H9 (cell line): ENCODE measurements around the gene FAAH. TPM values are rescaled to one million over a fixed set of nuclear protein-coding genes. Genes with fewer than 3 reads are reported as not detected.

Source experiments
- DNase-seq: peaks from one replicate; pipeline ENCODE4 v3.0.0-alpha.2; 2017
- H2AFZ ChIP-seq: one replicate; pipeline ENCODE4 v1.6.1; 2013; ENCODE audit warnings: mild to moderate bottlenecking, low read length, control low read depth, moderate library complexity
- H2AK5ac ChIP-seq: 2 replicates; pipeline ENCODE4 v1.6.1; 2013; ENCODE audit warnings: low read length, control low read depth, mixed read lengths; ENCODE audit not compliant: insufficient read length
- H2BK120ac ChIP-seq: one replicate; pipeline ENCODE4 v1.6.1; 2013; ENCODE audit warnings: low read depth, mild to moderate bottlenecking, low read length, control low read depth, inconsistent platforms; ENCODE audit not compliant: poor library complexity, severe bottlenecking
- H2BK12ac ChIP-seq: 2 replicates; pipeline ENCODE4 v1.6.1; 2013; ENCODE audit warnings: low read length, control low read depth, mixed read lengths, low read depth; ENCODE audit not compliant: insufficient read length
- H2BK15ac ChIP-seq: 2 replicates; pipeline ENCODE4 v1.6.1; 2013; ENCODE audit warnings: low read depth, low read length, control low read depth
- H2BK20ac ChIP-seq: one replicate; pipeline ENCODE4 v1.6.1; 2013; ENCODE audit warnings: low read depth, mild to moderate bottlenecking, low read length, control low read depth, inconsistent platforms; ENCODE audit not compliant: poor library complexity, severe bottlenecking
- H2BK5ac ChIP-seq: 2 replicates; pipeline ENCODE4 v1.6.1; 2013; ENCODE audit warnings: low read length, control low read depth, mixed read lengths; ENCODE audit not compliant: insufficient read length
- H3K14ac ChIP-seq: 2 replicates; pipeline ENCODE4 v1.6.1; 2013; ENCODE audit warnings: low read length, control low read depth; ENCODE audit not compliant: insufficient read depth
- H3K18ac ChIP-seq: 2 replicates; pipeline ENCODE4 v1.6.1; 2013; ENCODE audit warnings: low read depth, mild to moderate bottlenecking, mixed read lengths, low read length, control low read depth; ENCODE audit not compliant: insufficient read length
- H3K23ac ChIP-seq: 2 replicates; pipeline ENCODE4 v1.6.1; 2013; ENCODE audit warnings: low read length, control low read depth, mixed read lengths, low read depth; ENCODE audit not compliant: insufficient read length
- H3K23me2 ChIP-seq: 2 replicates; pipeline ENCODE4 v1.6.1; 2013; ENCODE audit warnings: low read depth, mild to moderate bottlenecking, mixed read lengths, low read length, control low read depth; ENCODE audit not compliant: insufficient read length, poor library complexity, severe bottlenecking
- H3K27ac ChIP-seq: 2 replicates; pipeline ENCODE4 v1.5.1; 2013; ENCODE audit warnings: low read length, control low read depth, mixed read lengths, low read depth; ENCODE audit not compliant: insufficient read length
- H3K27me3 ChIP-seq: 2 replicates; pipeline ENCODE4 v1.6.1; 2013; ENCODE audit warnings: low read length, control low read depth, inconsistent platforms; ENCODE audit not compliant: insufficient read depth
- H3K4ac ChIP-seq: 2 replicates; pipeline ENCODE4 v1.6.1; 2013; ENCODE audit warnings: low read depth, mild to moderate bottlenecking, control low read depth, inconsistent platforms, low read length, moderate library complexity
- H3K4me1 ChIP-seq: 2 replicates; pipeline ENCODE4 v1.6.1; 2013; ENCODE audit warnings: low read length, control low read depth, inconsistent platforms; ENCODE audit not compliant: insufficient read depth
- H3K4me2 ChIP-seq: 2 replicates; pipeline ENCODE4 v1.6.1; 2013; ENCODE audit warnings: low read length, control low read depth, mixed read lengths; ENCODE audit not compliant: insufficient read length, insufficient read depth
- H3K56ac ChIP-seq: 2 replicates; pipeline ENCODE4 v1.6.1; 2013; ENCODE audit warnings: low read depth, mild to moderate bottlenecking, mixed read lengths, low read length, control low read depth; ENCODE audit not compliant: insufficient read length
- H3K79me1 ChIP-seq: 2 replicates; pipeline ENCODE4 v1.6.1; 2013; ENCODE audit warnings: low read depth, mild to moderate bottlenecking, moderate library complexity, low read length, control low read depth, inconsistent platforms; ENCODE audit not compliant: insufficient read depth, poor library complexity, severe bottlenecking
- H3K79me2 ChIP-seq: 2 replicates; pipeline ENCODE4 v1.6.1; 2013; ENCODE audit warnings: low read length, control low read depth, inconsistent platforms; ENCODE audit not compliant: insufficient read depth
- H3K9ac ChIP-seq: 2 replicates; pipeline ENCODE4 v1.6.1; 2013; ENCODE audit warnings: low read length, control low read depth, mixed read lengths; ENCODE audit not compliant: insufficient read length; ENCODE audit errors: extremely low read depth
- H3K9me3 ChIP-seq: one replicate; pipeline ENCODE4 v1.6.1; 2013; ENCODE audit warnings: low read depth, low read length, inconsistent platforms; ENCODE audit not compliant: control insufficient read depth
- H3T11ph ChIP-seq: one replicate; pipeline ENCODE4 v1.6.1; 2013; ENCODE audit warnings: mild to moderate bottlenecking, low read length, control low read depth, inconsistent platforms
- H4K20me1 ChIP-seq: one replicate; pipeline ENCODE4 v1.6.1; 2013; ENCODE audit not compliant: control insufficient read depth, insufficient read length, insufficient read depth
- H4K5ac ChIP-seq: 2 replicates; pipeline ENCODE4 v1.6.1; 2013; ENCODE audit warnings: low read depth, mild to moderate bottlenecking, mixed read lengths, low read length, control low read depth; ENCODE audit not compliant: insufficient read length
- H4K8ac ChIP-seq: replicated peaks from 2 replicates; pipeline ENCODE4 v1.6.1; 2013; ENCODE audit warnings: low read length, control low read depth, mixed read lengths, low read depth; ENCODE audit not compliant: insufficient read length
- H4K91ac ChIP-seq: 2 replicates; pipeline ENCODE4 v1.6.1; 2013; ENCODE audit warnings: low read depth, mild to moderate bottlenecking, moderate library complexity, mixed read lengths, low read length, control low read depth; ENCODE audit not compliant: insufficient read length
- H3K27ac Mint-ChIP-seq, 3 experiments: 2 replicates in 2 of 3; 3 replicates in 1 of 3; pipeline ENCODE4 v1.8.0; 2020 to 2021; ENCODE audit warnings: mixed read lengths in 3 of 3, mild to moderate bottlenecking in 1 of 3, moderate library complexity in 1 of 3
- H3K27me3 Mint-ChIP-seq: 2 replicates; pipeline ENCODE4 v1.8.0; 2021; ENCODE audit warnings: low read depth, mild to moderate bottlenecking, moderate library complexity, mixed read lengths
- H3K36me3 Mint-ChIP-seq, 3 experiments: 2 replicates in 2 of 3; 3 replicates in 1 of 3; pipeline ENCODE4 v1.8.0; 2020 to 2021; ENCODE audit warnings: low read depth in 3 of 3, mixed read lengths in 3 of 3; ENCODE audit not compliant: insufficient read depth in 1 of 3
- H3K4me1 Mint-ChIP-seq, 2 experiments: 2 replicates each; pipeline ENCODE4 v1.8.0; 2020; ENCODE audit warnings: mixed read lengths in 2 of 2
- H3K4me3 Mint-ChIP-seq, 2 experiments: 2 replicates in 1 of 2; 3 replicates in 1 of 2; pipeline ENCODE4 v1.8.0; 2020 to 2021; ENCODE audit warnings: mild to moderate bottlenecking in 2 of 2, mixed read lengths in 2 of 2, moderate library complexity in 1 of 2
- H3K9me3 Mint-ChIP-seq, 2 experiments: 2 replicates in 1 of 2; 3 replicates in 1 of 2; pipeline ENCODE4 v1.8.0; 2020; ENCODE audit warnings: mild to moderate bottlenecking in 2 of 2, mixed read lengths in 2 of 2, moderate library complexity in 1 of 2
- WGBS: extraction: QIAGEN DNeasy Blood & Tissue Kit; methylation state at CpG from one replicate; pipeline ENCODE4 v1.1.7; 2013; ENCODE audit warnings: missing lambda C conversion rate, low lambda C conversion rate, mixed read lengths; ENCODE audit not compliant: insufficient read length; ENCODE audit errors: extremely low coverage; 5-methylcytosine and 5-hydroxymethylcytosine counted together
- total RNA-seq: library from RNA; stranded (reverse); gene quantifications from 2 replicates; pipeline ENCODE4 v1.2.1, GENCODE V29; 2021
- TF ChIP-seq, protein P1 (sequence below): fragments of 200-600 bp; sonication (generic); conservative IDR thresholded peaks from 3 replicates; pipeline ENCODE4 v1.8.0; 2021; ENCODE audit warnings: antibody characterized with exemption, mild to moderate bottlenecking

Gene FAAH
- total RNA-seq, 1 experiment from 2014 or later, result 18.9 TPM

DNA sequence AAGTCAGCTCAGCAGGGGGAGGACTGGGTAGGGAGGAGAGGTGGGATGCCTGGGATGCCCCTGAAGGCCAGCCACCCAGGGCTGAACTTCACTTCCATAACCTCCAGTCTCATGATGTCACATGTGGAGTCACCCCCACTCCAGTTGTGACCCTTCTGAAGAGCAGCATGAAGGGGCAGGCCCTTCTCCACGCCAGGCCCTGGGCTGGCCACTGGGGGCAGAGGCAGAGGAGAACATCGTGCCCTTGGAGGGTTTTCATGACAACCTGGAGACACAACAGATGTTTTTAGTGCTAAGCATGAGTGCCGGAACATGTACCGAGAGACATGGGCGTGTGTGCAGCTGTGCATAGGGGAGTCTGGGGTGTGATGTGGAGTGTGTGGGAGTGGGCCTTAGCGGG is 37.6 kb downstream of the FAAH start:
- H4K91ac ChIP-seq, result no peak overlapping the region
- no peak overlapping the region for H3K23ac ChIP-seq
- TF ChIP-seq, protein P1, sequence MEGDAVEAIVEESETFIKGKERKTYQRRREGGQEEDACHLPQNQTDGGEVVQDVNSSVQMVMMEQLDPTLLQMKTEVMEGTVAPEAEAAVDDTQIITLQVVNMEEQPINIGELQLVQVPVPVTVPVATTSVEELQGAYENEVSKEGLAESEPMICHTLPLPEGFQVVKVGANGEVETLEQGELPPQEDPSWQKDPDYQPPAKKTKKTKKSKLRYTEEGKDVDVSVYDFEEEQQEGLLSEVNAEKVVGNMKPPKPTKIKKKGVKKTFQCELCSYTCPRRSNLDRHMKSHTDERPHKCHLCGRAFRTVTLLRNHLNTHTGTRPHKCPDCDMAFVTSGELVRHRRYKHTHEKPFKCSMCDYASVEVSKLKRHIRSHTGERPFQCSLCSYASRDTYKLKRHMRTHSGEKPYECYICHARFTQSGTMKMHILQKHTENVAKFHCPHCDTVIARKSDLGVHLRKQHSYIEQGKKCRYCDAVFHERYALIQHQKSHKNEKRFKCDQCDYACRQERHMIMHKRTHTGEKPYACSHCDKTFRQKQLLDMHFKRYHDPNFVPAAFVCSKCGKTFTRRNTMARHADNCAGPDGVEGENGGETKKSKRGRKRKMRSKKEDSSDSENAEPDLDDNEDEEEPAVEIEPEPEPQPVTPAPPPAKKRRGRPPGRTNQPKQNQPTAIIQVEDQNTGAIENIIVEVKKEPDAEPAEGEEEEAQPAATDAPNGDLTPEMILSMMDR, result no peak; the same call in 2 of the 3 replicates
- peaks cover 4 to 6% of the 10 kb centered on the region in 2 experiments; a peak in 3 of 4 replicates for H3K4me1 Mint-ChIP-seq
- H3K4me2 ChIP-seq, result no peak overlapping the region
- H3K27me3 ChIP-seq, result no peaks in the 10 kb centered on the region
- H3K9ac ChIP-seq, result no peak overlapping the region
- H2BK12ac ChIP-seq, result no peak overlapping the region
- no peak overlapping the region for H4K5ac ChIP-seq
- H3K36me3 Mint-ChIP-seq, result no peaks in the 10 kb centered on the region
- no peak overlapping the region for H3K56ac ChIP-seq
- H2BK5ac ChIP-seq, result no peak overlapping the region
- H3K27me3 Mint-ChIP-seq, result peaks cover 52% of the 10 kb centered on the region
- no peak overlapping the region; a peak in 1 of 7 replicates for H3K27ac Mint-ChIP-seq
- H2BK15ac ChIP-seq, result no peak overlapping the region
- H3K79me2 ChIP-seq, result no peaks in the 10 kb centered on the region
- no peak overlapping the region for H3K4ac ChIP-seq
- H2BK20ac ChIP-seq, result no peak overlapping the region
- no peak for DNase-seq
- no peaks in the 10 kb centered on the region for H3K9me3 Mint-ChIP-seq
- no peak overlapping the region for H2AFZ ChIP-seq
- no peak overlapping the region for H3K14ac ChIP-seq
- H4K20me1 ChIP-seq, result no peaks in the 10 kb centered on the region
- no peak overlapping the region for H2BK120ac ChIP-seq
- H3K23me2 ChIP-seq, result no peaks in the 10 kb centered on the region
- H2AK5ac ChIP-seq, result no peak overlapping the region
- no CpG with 5 or more reads among the region's 6 CpGs for WGBS
- H3T11ph ChIP-seq, result no peak overlapping the region
- H4K8ac ChIP-seq, result no peak overlapping the region
- no peaks in the 10 kb centered on the region for H3K9me3 ChIP-seq
- H3K27ac ChIP-seq, result no peak overlapping the region
- H3K4me3 Mint-ChIP-seq, result no peak overlapping the region
- no peaks in the 10 kb centered on the region for H3K4me1 ChIP-seq
- no peaks in the 10 kb centered on the region for H3K79me1 ChIP-seq
- H3K18ac ChIP-seq, result no peak overlapping the region
